HepG2 (cell line): Measurements from ENCODE around the gene JAGN1. TPM values are rescaled to one million over a fixed set of nuclear protein-coding genes. Genes with fewer than 3 reads are reported as not detected.

Experiments
- ATAC-seq: fragments of 200-7000 bp; cut with Tn5 transposase; 3 replicates; pipeline ENCODE4 v1.9.1; 2020; ENCODE audit warnings: mild to moderate bottlenecking, moderate library complexity
- BruUV-seq: library from RNA; stranded (reverse); fragments of 400-500 nt; replicated peaks from 2 replicates; lab custom pipeline; 2021; lab: Mats Ljungman, UMichigan
- CTCF ChIA-PET: fragments of 300-600 bp; formaldehyde crosslinking; extraction: SDS; loops from one replicate; lab custom pipeline; 2021; ENCODE audit warnings: low total read pairs, inconsistent platforms, low intra/inter-chr PET ratio; lab: Yijun Ruan, JAX
- POLR2A ChIA-PET: fragments of 350-600 bp; sonication (Branson Sonifier 250); formaldehyde crosslinking; loops from one replicate; lab custom pipeline; 2020; ENCODE audit warnings: antibody characterized with exemption, inconsistent platforms; lab: Yijun Ruan, JAX
- DNase-seq: peaks from one replicate; pipeline ENCODE4 v3.0.0-alpha.2; 2015; ENCODE audit warnings: low spot score
- FAIRE-seq: peaks from 3 replicates; lab custom pipeline; 2011; peaks lifted over from hg19 to GRCh38; lab: Jason Lieb, UNC
- H2AFZ ChIP-seq: one replicate; pipeline ENCODE4 v1.6.1; 2011; ENCODE audit warnings: low read length, inconsistent platforms
- H3K27ac ChIP-seq: fragments of 300-600 bp; 3 replicates; pipeline ENCODE4 v1.8.0; 2011; ENCODE audit warnings: mixed run types, mild to moderate bottlenecking, mixed read lengths, low read length, inconsistent platforms; ENCODE audit not compliant: insufficient read depth; ENCODE audit errors: extremely low read length
- H3K27me3 ChIP-seq, 2 experiments: fragments of 200-600 bp in 1 of 2; 2 replicates in 1 of 2; 3 replicates in 1 of 2; pipeline versions ENCODE4 v1.6.0 to v1.8.0; 2011; ENCODE audit warnings: low read length in 2 of 2, mild to moderate bottlenecking in 2 of 2, moderate library complexity in 2 of 2, inconsistent platforms in 1 of 2; ENCODE audit not compliant: insufficient read depth in 2 of 2, control insufficient read depth in 1 of 2
- H3K36me3 ChIP-seq, 2 experiments: fragments of 200-600 bp in 1 of 2; replicated peaks in 1 of 2; 2 replicates in 1 of 2; 3 replicates in 1 of 2; pipeline versions ENCODE4 v1.5.1 to v1.8.0; 2011; ENCODE audit warnings: low read length in 2 of 2, inconsistent platforms in 1 of 2; ENCODE audit not compliant: insufficient read depth in 2 of 2, control insufficient read depth in 1 of 2
- H3K4me1 ChIP-seq: 2 replicates; pipeline ENCODE4 v1.5.1; 2012; ENCODE audit warnings: low read length, inconsistent platforms; ENCODE audit not compliant: insufficient read depth
- H3K4me2 ChIP-seq: 2 replicates; pipeline ENCODE4 v1.6.0; 2011; ENCODE audit warnings: low read depth, low read length, inconsistent platforms
- H3K4me3 ChIP-seq, 3 experiments: fragments of 200-600 bp in 1 of 3; sonication (generic), shearing (Covaris generic) in 1 of 3; replicated peaks in 1 of 3; 2 replicates each; pipeline ENCODE4 v1.5.1; 2011 to 2016; ENCODE audit warnings: low read length in 3 of 3, inconsistent platforms in 2 of 3, low read depth in 2 of 3, mild to moderate bottlenecking in 2 of 3, control low read depth in 1 of 3, mixed read lengths in 1 of 3; ENCODE audit not compliant: insufficient read depth in 1 of 3
- H3K79me2 ChIP-seq: one replicate; pipeline ENCODE4 v1.6.1; 2011; ENCODE audit warnings: low read length, inconsistent platforms; ENCODE audit not compliant: insufficient read depth
- H3K9ac ChIP-seq: 2 replicates; pipeline ENCODE4 v1.6.0; 2011; ENCODE audit warnings: mild to moderate bottlenecking, low read depth, low read length, inconsistent platforms; ENCODE audit not compliant: insufficient read depth
- H3K9me3 ChIP-seq: 2 replicates; pipeline ENCODE4 v1.5.1; 2012; ENCODE audit warnings: mild to moderate bottlenecking, low read length
- H4K20me1 ChIP-seq: 2 replicates; pipeline ENCODE4 v1.6.0; 2011; ENCODE audit warnings: inconsistent platforms, mild to moderate bottlenecking, low read length, moderate library complexity; ENCODE audit not compliant: insufficient read depth
- IKZF4 ChIP-seq: sonication (generic); formaldehyde crosslinking; IDR thresholded peaks from 2 replicates; pipeline ENCODE4 v1.5.1; 2020; ENCODE audit warnings: borderline replicate concordance, mild to moderate bottlenecking, low read depth, missing genetic modification reagents; ENCODE audit errors: not compliant biosample characterization
- POLR2A ChIP-seq, 2 experiments: IDR thresholded peaks; 2 replicates each; pipeline ENCODE4 v1.6.1; 2011; ENCODE audit warnings: low read depth in 2 of 2, low read length in 2 of 2, mild to moderate bottlenecking in 1 of 2, moderate library complexity in 1 of 2; ENCODE audit not compliant: insufficient read depth in 1 of 2
- ZNF33B ChIP-seq: sonication (generic); formaldehyde crosslinking; IDR thresholded peaks from 2 replicates; pipeline ENCODE4 v1.5.1; 2020; ENCODE audit warnings: mild to moderate bottlenecking, missing genetic modification reagents
- ZNF616 ChIP-seq: sonication (generic); formaldehyde crosslinking; IDR thresholded peaks from 2 replicates; pipeline ENCODE4 v1.5.0; 2020; ENCODE audit warnings: low read depth, mild to moderate bottlenecking, missing genetic modification reagents
- WGBS: methylation state at CpG from one replicate; pipeline ENCODE4 v1.1.6; 2017; ENCODE audit warnings: low lambda C conversion rate; 5-methylcytosine and 5-hydroxymethylcytosine counted together
- in situ Hi-C: cut with HindIII; loops from 2 replicates; pipeline ENCODE4 v1.10.0; 2017; ENCODE audit warnings: low pct_unique_long_range_greater_than_20kb; ENCODE audit not compliant: extremely low pct_ligation_motif_present
- intact Hi-C: fragments of 100-400 bp; cut with micrococcal nuclease; formaldehyde crosslinking; loops from one replicate; pipeline ENCODE4 v1.10.0; 2022; ENCODE audit not compliant: unreplicated experiment
- polyA plus RNA-seq, 8 experiments: library from polyadenylated mRNA; depleted of rRNA in 3 of 8; stranded (reverse) in 7 of 8; unstranded in 1 of 8; fragments of >200 nt; fragmentation: Illumina TruSeq in 4 of 8; extraction: Trizol in 4 of 8; gene quantifications; 2 replicates each; pipeline versions ENCODE4 v1.2.1 to v1.2.3, GENCODE V29; 2011 to 2016; ENCODE audit warnings: low read depth in 4 of 8, missing spikeins in 1 of 8, mixed read lengths in 1 of 8; ENCODE audit not compliant: insufficient read depth in 1 of 8
- total RNA-seq, 5 experiments: library from RNA; depleted of rRNA; stranded (reverse); fragments of >200 nt; fragmentation: Illumina TruSeq; extraction: Trizol; gene quantifications; 2 replicates each; pipeline ENCODE4 v1.2.3, GENCODE V29; 2016; ENCODE audit warnings: low read depth in 1 of 5
- TF ChIP-seq, protein P1 (sequence below): sonication (generic); formaldehyde crosslinking; IDR thresholded peaks from 2 replicates; pipeline ENCODE4 v1.4.0; 2020; ENCODE audit warnings: mild to moderate bottlenecking, missing genetic modification reagents
- TF ChIP-seq, protein P2 (sequence below): sonication (generic); formaldehyde crosslinking; IDR thresholded peaks from 2 replicates; pipeline ENCODE4 v1.5.0; 2020; ENCODE audit warnings: mild to moderate bottlenecking, missing genetic modification reagents, borderline replicate concordance
- TF ChIP-seq, protein P3 (sequence below): sonication (generic); formaldehyde crosslinking; IDR thresholded peaks from 2 replicates; pipeline ENCODE4 v1.4.0; 2020; ENCODE audit warnings: low read depth, mild to moderate bottlenecking, missing genetic modification reagents

Gene JAGN1
- total and polyA plus RNA-seq, 2 of the 13 experiments (the other 11 are each of a cell fraction or from before 2014, with no cell fraction given) = 49.9 to 50.9 TPM

DNA sequence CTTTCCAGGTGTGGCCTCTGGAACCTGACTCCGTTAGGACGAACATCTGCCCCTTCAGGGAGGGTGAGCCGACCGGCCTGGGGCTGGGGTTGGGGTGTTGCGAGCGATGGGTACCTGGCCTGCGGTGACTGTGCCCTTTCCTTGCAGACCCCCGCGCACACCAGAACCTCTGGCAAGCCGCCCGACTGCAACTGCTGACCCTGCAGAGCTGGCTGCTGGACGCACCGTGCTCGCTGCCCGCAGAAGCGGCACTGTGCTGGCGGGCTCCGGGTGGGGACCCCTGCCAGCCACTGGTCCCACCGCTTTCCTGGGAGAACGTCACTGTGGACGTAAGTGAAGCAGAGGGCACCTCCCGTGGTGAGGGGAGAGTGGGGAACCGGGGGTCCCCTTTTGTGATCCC, 37.7 kb downstream of the JAGN1 start:
- FAIRE-seq = no peak
- ATAC-seq = no peak
- H3K27ac ChIP-seq = no peak overlapping the region
- H3K4me2 ChIP-seq = no peak overlapping the region
- intact Hi-C loops = no loop called here
- no peak overlapping the region for H2AFZ ChIP-seq
- no peak overlapping the region for H3K9ac ChIP-seq
- POLR2A ChIA-PET = no interaction called here
- H3K36me3 ChIP-seq = no peaks in the 10 kb centered on the region; a peak in 1 of 5 replicates
- H3K4me1 ChIP-seq = peaks cover 13% of the 10 kb centered on the region
- DNase-seq = no peak
- 98% methylated on average over 11 of the region's 23 CpGs for WGBS
- H3K27me3 ChIP-seq = no peaks in the 10 kb centered on the region
- BruUV-seq = no TSS peak
- no peaks in the 10 kb centered on the region for H3K9me3 ChIP-seq
- H3K79me2 ChIP-seq = no peaks in the 10 kb centered on the region
- TF ChIP-seq, protein P1, sequence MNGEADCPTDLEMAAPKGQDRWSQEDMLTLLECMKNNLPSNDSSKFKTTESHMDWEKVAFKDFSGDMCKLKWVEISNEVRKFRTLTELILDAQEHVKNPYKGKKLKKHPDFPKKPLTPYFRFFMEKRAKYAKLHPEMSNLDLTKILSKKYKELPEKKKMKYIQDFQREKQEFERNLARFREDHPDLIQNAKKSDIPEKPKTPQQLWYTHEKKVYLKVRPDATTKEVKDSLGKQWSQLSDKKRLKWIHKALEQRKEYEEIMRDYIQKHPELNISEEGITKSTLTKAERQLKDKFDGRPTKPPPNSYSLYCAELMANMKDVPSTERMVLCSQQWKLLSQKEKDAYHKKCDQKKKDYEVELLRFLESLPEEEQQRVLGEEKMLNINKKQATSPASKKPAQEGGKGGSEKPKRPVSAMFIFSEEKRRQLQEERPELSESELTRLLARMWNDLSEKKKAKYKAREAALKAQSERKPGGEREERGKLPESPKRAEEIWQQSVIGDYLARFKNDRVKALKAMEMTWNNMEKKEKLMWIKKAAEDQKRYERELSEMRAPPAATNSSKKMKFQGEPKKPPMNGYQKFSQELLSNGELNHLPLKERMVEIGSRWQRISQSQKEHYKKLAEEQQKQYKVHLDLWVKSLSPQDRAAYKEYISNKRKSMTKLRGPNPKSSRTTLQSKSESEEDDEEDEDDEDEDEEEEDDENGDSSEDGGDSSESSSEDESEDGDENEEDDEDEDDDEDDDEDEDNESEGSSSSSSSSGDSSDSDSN (CRISPR knock-in tag) = no peak
- TF ChIP-seq IKZF4 (no peak), ZNF33B (CRISPR knock-in tag) (no peak), POLR2A (IDR thresholded peaks at IDR 0.05; ENCODE audit: insufficient read depth in 1 of 2, low read depth in 2 of 2, low read length in 2 of 2) (no peak), ZNF616 (CRISPR knock-in tag) (no peak)
- TF ChIP-seq, protein P2, sequence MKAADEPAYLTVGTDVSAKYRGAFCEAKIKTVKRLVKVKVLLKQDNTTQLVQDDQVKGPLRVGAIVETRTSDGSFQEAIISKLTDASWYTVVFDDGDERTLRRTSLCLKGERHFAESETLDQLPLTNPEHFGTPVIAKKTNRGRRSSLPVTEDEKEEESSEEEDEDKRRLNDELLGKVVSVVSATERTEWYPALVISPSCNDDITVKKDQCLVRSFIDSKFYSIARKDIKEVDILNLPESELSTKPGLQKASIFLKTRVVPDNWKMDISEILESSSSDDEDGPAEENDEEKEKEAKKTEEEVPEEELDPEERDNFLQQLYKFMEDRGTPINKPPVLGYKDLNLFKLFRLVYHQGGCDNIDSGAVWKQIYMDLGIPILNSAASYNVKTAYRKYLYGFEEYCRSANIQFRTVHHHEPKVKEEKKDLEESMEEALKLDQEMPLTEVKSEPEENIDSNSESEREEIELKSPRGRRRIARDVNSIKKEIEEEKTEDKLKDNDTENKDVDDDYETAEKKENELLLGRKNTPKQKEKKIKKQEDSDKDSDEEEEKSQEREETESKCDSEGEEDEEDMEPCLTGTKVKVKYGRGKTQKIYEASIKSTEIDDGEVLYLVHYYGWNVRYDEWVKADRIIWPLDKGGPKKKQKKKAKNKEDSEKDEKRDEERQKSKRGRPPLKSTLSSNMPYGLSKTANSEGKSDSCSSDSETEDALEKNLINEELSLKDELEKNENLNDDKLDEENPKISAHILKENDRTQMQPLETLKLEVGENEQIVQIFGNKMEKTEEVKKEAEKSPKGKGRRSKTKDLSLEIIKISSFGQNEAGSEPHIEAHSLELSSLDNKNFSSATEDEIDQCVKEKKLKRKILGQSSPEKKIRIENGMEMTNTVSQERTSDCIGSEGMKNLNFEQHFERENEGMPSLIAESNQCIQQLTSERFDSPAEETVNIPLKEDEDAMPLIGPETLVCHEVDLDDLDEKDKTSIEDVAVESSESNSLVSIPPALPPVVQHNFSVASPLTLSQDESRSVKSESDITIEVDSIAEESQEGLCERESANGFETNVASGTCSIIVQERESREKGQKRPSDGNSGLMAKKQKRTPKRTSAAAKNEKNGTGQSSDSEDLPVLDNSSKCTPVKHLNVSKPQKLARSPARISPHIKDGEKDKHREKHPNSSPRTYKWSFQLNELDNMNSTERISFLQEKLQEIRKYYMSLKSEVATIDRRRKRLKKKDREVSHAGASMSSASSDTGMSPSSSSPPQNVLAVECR (CRISPR knock-in tag) = no peak
- TF ChIP-seq, protein P3, sequence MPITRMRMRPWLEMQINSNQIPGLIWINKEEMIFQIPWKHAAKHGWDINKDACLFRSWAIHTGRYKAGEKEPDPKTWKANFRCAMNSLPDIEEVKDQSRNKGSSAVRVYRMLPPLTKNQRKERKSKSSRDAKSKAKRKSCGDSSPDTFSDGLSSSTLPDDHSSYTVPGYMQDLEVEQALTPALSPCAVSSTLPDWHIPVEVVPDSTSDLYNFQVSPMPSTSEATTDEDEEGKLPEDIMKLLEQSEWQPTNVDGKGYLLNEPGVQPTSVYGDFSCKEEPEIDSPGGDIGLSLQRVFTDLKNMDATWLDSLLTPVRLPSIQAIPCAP (CRISPR knock-in tag) = no peak
- TF ChIP-seq, all 625 proteins: peak for 0
- in situ Hi-C loops = no loop called here
- no peak overlapping the region for H3K4me3 ChIP-seq
- no peaks in the 10 kb centered on the region for H4K20me1 ChIP-seq
- CTCF ChIA-PET = no interaction called here
